ENCODE data around the gene HOXC10. TPM values are rescaled to one million over a fixed set of nuclear protein-coding genes. Genes with fewer than 3 reads are reported as not detected.

Gene HOXC10
- total RNA-seq, 1 donor from 2014 or later = not detected

DNA sequence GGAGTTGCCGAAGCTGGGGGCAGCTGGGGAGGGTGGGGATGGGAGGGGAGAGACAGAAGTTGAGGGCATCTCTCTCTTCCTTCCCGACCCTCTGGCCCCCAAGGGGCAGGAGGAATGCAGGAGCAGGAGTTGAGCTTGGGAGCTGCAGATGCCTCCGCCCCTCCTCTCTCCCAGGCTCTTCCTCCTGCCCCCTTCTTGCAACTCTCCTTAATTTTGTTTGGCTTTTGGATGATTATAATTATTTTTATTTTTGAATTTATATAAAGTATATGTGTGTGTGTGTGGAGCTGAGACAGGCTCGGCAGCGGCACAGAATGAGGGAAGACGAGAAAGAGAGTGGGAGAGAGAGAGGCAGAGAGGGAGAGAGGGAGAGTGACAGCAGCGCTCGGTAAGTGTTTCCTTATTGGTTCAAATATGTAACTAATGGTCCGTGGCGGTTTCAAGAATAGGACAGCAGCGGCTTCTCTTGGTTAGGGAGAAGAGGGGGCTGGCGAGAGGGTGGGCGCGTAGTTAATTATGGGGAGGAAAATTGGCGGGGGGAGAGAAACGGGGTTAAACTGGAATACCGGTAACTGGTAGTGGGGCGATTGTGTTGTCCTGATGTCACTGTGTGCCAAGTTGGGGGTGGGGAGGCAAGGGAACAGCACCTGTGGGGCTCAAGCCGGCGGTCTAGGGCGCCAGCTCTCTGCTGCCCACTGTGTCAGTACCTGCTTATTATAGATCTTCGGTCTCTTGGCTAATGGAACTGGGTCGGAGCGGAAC lies 32.3 kb downstream of the HOXC10 start:
- DNase-seq (ENCODE audit: low read depth) (no peak), FAIRE-seq (no peak)
- H3K27ac ChIP-seq (ENCODE audit: low read depth, low read length) = no peak overlapping the region
- Mint-ChIP-seq H3K4me1 (ENCODE audit: low read depth, unreplicated experiment) (no peaks in the 10 kb centered on the region), H3K36me3 (ENCODE audit: low read depth, unreplicated experiment) (peaks cover 2% of the 10 kb centered on the region), H3K27ac (ENCODE audit: unreplicated experiment) (no peak overlapping the region), H3K27me3 (ENCODE audit: low read depth, unreplicated experiment) (peaks cover 85% of the 10 kb centered on the region), H3K4me3 (ENCODE audit: unreplicated experiment) (no peak overlapping the region), H3K9me3 (ENCODE audit: unreplicated experiment) (peaks cover 17% of the 10 kb centered on the region)
- no peaks in the 10 kb centered on the region for H3K79me2 ChIP-seq (ENCODE audit: insufficient read depth, low read length)
- no peaks in the 10 kb centered on the region for H3K36me3 ChIP-seq (ENCODE audit: insufficient read depth, low read length)
- H4K20me1 ChIP-seq (ENCODE audit: insufficient read depth, low read length) = no peaks in the 10 kb centered on the region
- no peaks in the 10 kb centered on the region for H3K4me1 ChIP-seq (ENCODE audit: insufficient read depth, low read length)
- H2AFZ ChIP-seq (ENCODE audit: low read depth, low read length) = no peak overlapping the region
- no peak overlapping the region for H3K9ac ChIP-seq (ENCODE audit: low read length)
- no peaks in the 10 kb centered on the region for H3K9me3 ChIP-seq (ENCODE audit: insufficient read depth, low read depth, low read length)
- TF ChIP-seq EZH2 (IDR thresholded peaks at IDR 0.05; ENCODE audit: insufficient read depth, low read length) = no peak
- TF ChIP-seq, protein P1, sequence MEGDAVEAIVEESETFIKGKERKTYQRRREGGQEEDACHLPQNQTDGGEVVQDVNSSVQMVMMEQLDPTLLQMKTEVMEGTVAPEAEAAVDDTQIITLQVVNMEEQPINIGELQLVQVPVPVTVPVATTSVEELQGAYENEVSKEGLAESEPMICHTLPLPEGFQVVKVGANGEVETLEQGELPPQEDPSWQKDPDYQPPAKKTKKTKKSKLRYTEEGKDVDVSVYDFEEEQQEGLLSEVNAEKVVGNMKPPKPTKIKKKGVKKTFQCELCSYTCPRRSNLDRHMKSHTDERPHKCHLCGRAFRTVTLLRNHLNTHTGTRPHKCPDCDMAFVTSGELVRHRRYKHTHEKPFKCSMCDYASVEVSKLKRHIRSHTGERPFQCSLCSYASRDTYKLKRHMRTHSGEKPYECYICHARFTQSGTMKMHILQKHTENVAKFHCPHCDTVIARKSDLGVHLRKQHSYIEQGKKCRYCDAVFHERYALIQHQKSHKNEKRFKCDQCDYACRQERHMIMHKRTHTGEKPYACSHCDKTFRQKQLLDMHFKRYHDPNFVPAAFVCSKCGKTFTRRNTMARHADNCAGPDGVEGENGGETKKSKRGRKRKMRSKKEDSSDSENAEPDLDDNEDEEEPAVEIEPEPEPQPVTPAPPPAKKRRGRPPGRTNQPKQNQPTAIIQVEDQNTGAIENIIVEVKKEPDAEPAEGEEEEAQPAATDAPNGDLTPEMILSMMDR (IDR thresholded peaks at IDR 0.05; ENCODE audit: insufficient read depth, low read depth, low read length) = no peak
- peak overlapping the region; percentile 72 for H3K4me2 ChIP-seq (ENCODE audit: low read length)
- H3K27me3 ChIP-seq (ENCODE audit: insufficient read depth, low read length) = peaks cover 86% of the 10 kb centered on the region
- no peak overlapping the region for H3K4me3 ChIP-seq (ENCODE audit: insufficient read depth, low read depth, low read length)

DNA sequence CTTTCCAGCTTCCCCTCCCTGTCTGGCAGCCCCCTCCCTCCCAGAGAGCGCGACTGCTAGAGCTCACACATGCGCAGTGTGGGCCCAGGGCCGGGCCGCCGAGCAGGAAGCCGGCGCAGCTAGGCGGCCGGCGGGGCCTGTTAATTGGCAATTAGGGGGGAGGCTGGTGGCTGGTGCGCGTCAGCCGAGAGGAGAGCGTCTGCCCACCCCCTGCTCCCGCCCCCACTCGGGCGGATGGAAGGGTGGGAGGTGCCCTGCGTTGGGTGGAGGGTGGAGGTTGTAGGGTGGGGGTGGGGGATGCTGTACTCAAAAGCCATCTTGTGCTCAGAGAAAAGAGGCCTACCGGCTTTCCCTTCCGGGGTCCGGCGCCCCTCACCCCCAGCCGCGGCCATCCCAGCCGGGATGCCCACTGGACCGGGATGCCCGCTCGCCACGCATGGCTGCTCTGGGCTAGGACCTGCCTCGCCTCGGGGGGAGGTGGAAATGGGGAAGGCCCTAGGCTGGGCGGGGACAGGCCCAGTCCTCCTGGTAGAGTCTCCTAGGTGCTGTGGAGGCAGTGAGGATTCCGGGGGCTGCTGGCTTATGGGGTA lies 33.0 kb downstream of the HOXC10 start:
- no peaks in the 10 kb centered on the region for H3K4me1 ChIP-seq (ENCODE audit: insufficient read depth, low read length)
- peaks cover 84% of the 10 kb centered on the region for H3K27me3 ChIP-seq (ENCODE audit: insufficient read depth, low read length)
- Mint-ChIP-seq H3K27me3 (ENCODE audit: low read depth, unreplicated experiment) (peaks cover 85% of the 10 kb centered on the region), H3K4me3 (ENCODE audit: unreplicated experiment) (no peak overlapping the region), H3K36me3 (ENCODE audit: low read depth, unreplicated experiment) (peaks cover 2% of the 10 kb centered on the region), H3K27ac (ENCODE audit: unreplicated experiment) (no peak overlapping the region), H3K9me3 (ENCODE audit: unreplicated experiment) (peaks cover 17% of the 10 kb centered on the region), H3K4me1 (ENCODE audit: low read depth, unreplicated experiment) (no peaks in the 10 kb centered on the region)
- no peak overlapping the region for H2AFZ ChIP-seq (ENCODE audit: low read depth, low read length)
- H4K20me1 ChIP-seq (ENCODE audit: insufficient read depth, low read length) = no peaks in the 10 kb centered on the region
- no peaks in the 10 kb centered on the region for H3K36me3 ChIP-seq (ENCODE audit: insufficient read depth, low read length)
- H3K79me2 ChIP-seq (ENCODE audit: insufficient read depth, low read length) = no peaks in the 10 kb centered on the region
- H3K27ac ChIP-seq (ENCODE audit: low read depth, low read length) = no peak overlapping the region
- peak overlapping the region; percentile 10 for H3K4me3 ChIP-seq (ENCODE audit: insufficient read depth, low read depth, low read length)
- H3K4me2 ChIP-seq (ENCODE audit: low read length) = peak overlapping the region; percentile 72
- DNase-seq (ENCODE audit: low read depth) (no peak), FAIRE-seq (no peak)
- H3K9me3 ChIP-seq (ENCODE audit: insufficient read depth, low read depth, low read length) = no peaks in the 10 kb centered on the region
- no peak for TF ChIP-seq EZH2 (IDR thresholded peaks at IDR 0.05; ENCODE audit: insufficient read depth, low read length)
- TF ChIP-seq, protein P1 (IDR thresholded peaks at IDR 0.05; ENCODE audit: insufficient read depth, low read depth, low read length) = no peak
- no peak overlapping the region for H3K9ac ChIP-seq (ENCODE audit: low read length)

Data from astrocyte (in vitro differentiated cells and primary cell).